K562 (cell line): Measurements from ENCODE around the gene SLC12A3. TPM values are rescaled to one million over a fixed set of nuclear protein-coding genes. Genes with fewer than 3 reads are reported as not detected.

Experiments
- ADNP ChIP-seq: fragments of 200-800 bp; sonication (Bioruptor generic); IDR thresholded peaks from 2 replicates; pipeline ENCODE4 v1.6.1; 2016; ENCODE audit warnings: missing genetic modification characterization, missing compliant biosample characterization
- C11orf30 ChIP-seq: fragments of 450-650 bp; IDR thresholded peaks from 2 replicates; pipeline ENCODE4 v1.6.1; 2016; ENCODE audit warnings: low read depth, mild to moderate bottlenecking
- HDAC1 ChIP-seq, 2 experiments: fragments of 450-650 bp; IDR thresholded peaks; 2 replicates each; pipeline ENCODE4 v1.6.1; 2016 to 2017; ENCODE audit warnings: inconsistent platforms in 1 of 2, mild to moderate bottlenecking in 1 of 2, moderate library complexity in 1 of 2
- MAFK ChIP-seq: IDR thresholded peaks from 2 replicates; pipeline ENCODE4 v1.6.1; 2011; ENCODE audit warnings: low read length, improper control_type of control experiment
- NR2C2 ChIP-seq, 2 experiments: fragments of 200-800 bp in 1 of 2; sonication (Bioruptor generic) in 1 of 2; sonication (generic) in 1 of 2; formaldehyde crosslinking in 1 of 2; IDR thresholded peaks; 2 replicates each; pipeline versions ENCODE4 v1.6.1 to v1.8.0; 2016 to 2022; ENCODE audit warnings: mild to moderate bottlenecking in 1 of 2, missing compliant biosample characterization in 1 of 2, missing genetic modification characterization in 1 of 2, missing genetic modification reagents in 1 of 2
- PBX2 ChIP-seq, 2 experiments: IDR thresholded peaks in 1 of 2; conservative IDR thresholded peaks in 1 of 2; 2 replicates each; pipeline ENCODE4 v1.6.1; 2016; ENCODE audit warnings: low read depth in 2 of 2, mild to moderate bottlenecking in 1 of 2, missing compliant biosample characterization in 1 of 2, missing genetic modification characterization in 1 of 2, moderate library complexity in 1 of 2
- RBM14 ChIP-seq: fragments of 200-400 bp; formaldehyde crosslinking; IDR thresholded peaks from 2 replicates; pipeline ENCODE4 v1.6.1; 2018; ENCODE audit warnings: low read depth, mild to moderate bottlenecking, low read length, moderate library complexity, borderline replicate concordance; ENCODE audit not compliant: insufficient read depth
- ZNF121 ChIP-seq: sonication (generic); formaldehyde crosslinking; conservative IDR thresholded peaks from 2 replicates; pipeline ENCODE4 v1.8.0; 2022; ENCODE audit warnings: missing genetic modification reagents
- ZNF431 ChIP-seq: sonication (generic); formaldehyde crosslinking; IDR thresholded peaks from 2 replicates; pipeline ENCODE4 v1.8.0; 2022; ENCODE audit warnings: mild to moderate bottlenecking, missing genetic modification reagents
- ZNF512 ChIP-seq: IDR thresholded peaks from 2 replicates; pipeline ENCODE4 v1.6.1; 2016; ENCODE audit warnings: missing genetic modification characterization, missing compliant biosample characterization
- ZNF561 ChIP-seq: fragments of 450-650 bp; formaldehyde crosslinking; conservative IDR thresholded peaks from 2 replicates; pipeline ENCODE4 v1.4.0; 2020; ENCODE audit warnings: mild to moderate bottlenecking, moderate library complexity
- ZNF589 ChIP-seq: fragments of 200-800 bp; sonication (Bioruptor generic); IDR thresholded peaks from 2 replicates; pipeline ENCODE4 v1.6.1; 2016; ENCODE audit warnings: low read depth, missing genetic modification characterization, missing compliant biosample characterization
- polyA plus RNA-seq, 8 experiments: library from polyadenylated mRNA; depleted of rRNA in 4 of 8; stranded (reverse) in 5 of 8; unstranded in 3 of 8; fragments of >200 nt; fragmentation: Nextera tagmentation in 2 of 8; fragmentation: Illumina TruSeq in 1 of 8; extraction: Ambion mirVana in 2 of 8; extraction: Trizol in 1 of 8; gene quantifications; 2 replicates each; pipeline versions ENCODE4 v1.2.1 to v1.2.3, GENCODE V29; 2011 to 2014; ENCODE audit warnings: inconsistent platforms in 1 of 8, missing spikeins in 1 of 8
- total RNA-seq, 7 experiments: library from RNA; depleted of rRNA in 6 of 7; stranded (reverse); fragments of >200 nt in 6 of 7; fragmentation: Illumina TruSeq in 2 of 7; extraction: Trizol in 2 of 7; gene quantifications; 2 replicates each; pipeline versions ENCODE4 v1.2.1 to v1.2.3, GENCODE V29; 2011 to 2021; ENCODE audit warnings: low replicate concordance in 1 of 7
- TF ChIP-seq, protein P1 (sequence below): fragments of 450-650 bp; IDR thresholded peaks from 2 replicates; pipeline ENCODE4 v1.6.1; 2016; ENCODE audit warnings: missing biosample characterization, missing genetic modification characterization
- TF ChIP-seq, protein P2 (sequence below): sonication (generic); formaldehyde crosslinking; IDR thresholded peaks from 2 replicates; pipeline ENCODE4 v1.8.0; 2023; ENCODE audit warnings: mild to moderate bottlenecking, missing genetic modification reagents

The SLC12A3 gene
- total and polyA plus RNA-seq, 9 of the 15 experiments (the other 6 are each of a cell fraction or from before 2014, with no cell fraction given): not detected

DNA sequence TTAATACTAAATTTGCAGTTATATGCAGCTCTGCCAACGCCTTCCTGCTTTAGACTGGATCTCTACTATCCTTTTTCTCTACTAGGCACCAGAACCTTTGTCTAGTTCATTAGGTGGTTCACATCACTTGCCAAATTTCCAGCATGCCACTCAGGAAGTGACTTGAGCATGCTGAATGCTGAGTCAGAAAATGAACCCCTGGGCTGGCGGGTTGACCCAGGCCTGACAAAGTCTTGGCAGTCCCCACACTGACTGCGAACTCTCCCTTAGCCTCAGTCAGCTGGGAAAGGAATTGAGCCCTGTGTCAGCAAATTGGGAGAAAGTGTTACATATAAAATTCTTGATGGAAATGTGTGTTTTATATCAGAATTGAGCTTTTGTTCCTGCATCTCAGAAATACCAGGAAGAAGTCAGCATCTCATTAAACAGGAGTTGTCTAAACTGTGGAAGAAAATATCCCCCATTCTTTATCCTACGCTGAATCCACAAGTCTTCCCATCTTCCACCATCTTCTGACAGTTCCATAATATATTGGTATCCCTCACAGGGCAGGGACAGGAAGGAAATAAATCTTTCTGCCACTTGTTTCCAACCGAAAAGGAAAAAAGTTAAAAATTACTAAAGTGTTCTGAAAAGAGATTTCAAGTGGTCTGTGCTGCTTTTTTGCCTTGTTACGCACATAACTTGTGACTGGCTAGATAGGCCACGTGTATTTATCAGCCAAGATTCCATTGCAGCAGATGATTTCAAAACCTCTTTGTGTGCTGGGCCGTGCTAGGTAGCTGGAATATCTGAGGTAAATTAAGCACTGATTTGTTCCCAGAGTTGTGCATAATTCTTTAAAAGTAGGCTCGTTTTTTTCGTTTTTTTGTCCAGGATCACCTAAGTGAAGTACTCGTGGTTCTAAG lies 16.7 kb upstream of the SLC12A3 start (continued):
- TF ChIP-seq PBX2 (CRISPR knock-in tag; IDR thresholded peaks at IDR 0.05; ENCODE audit: low read depth) (no peak), PBX2 (tag; conservative IDR thresholded peaks at IDR 0.05; ENCODE audit: low read depth) (peak; percentile 55), HDAC1 (IDR thresholded peaks at IDR 0.05) (no peak), ADNP (tag) (no peak), ZNF561 (CRISPR knock-in tag) (no peak), NR2C2 (CRISPR knock-in tag; IDR thresholded peaks at IDR 0.05) (no peak), NR2C2 (tag; IDR thresholded peaks at IDR 0.05) (peak; percentile 43; the same call in 1 of the 2 replicates), RBM14 (no peak), C11orf30 (peak; percentile 61), ZNF121 (CRISPR knock-in tag) (no peak), MAFK (peak; percentile 55), ZNF431 (CRISPR knock-in tag) (no peak), ZNF589 (CRISPR knock-in tag) (no peak), ZNF512 (no peak)
- TF ChIP-seq, protein P1, sequence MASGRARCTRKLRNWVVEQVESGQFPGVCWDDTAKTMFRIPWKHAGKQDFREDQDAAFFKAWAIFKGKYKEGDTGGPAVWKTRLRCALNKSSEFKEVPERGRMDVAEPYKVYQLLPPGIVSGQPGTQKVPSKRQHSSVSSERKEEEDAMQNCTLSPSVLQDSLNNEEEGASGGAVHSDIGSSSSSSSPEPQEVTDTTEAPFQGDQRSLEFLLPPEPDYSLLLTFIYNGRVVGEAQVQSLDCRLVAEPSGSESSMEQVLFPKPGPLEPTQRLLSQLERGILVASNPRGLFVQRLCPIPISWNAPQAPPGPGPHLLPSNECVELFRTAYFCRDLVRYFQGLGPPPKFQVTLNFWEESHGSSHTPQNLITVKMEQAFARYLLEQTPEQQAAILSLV (tag): no peak
- TF ChIP-seq, protein P2, sequence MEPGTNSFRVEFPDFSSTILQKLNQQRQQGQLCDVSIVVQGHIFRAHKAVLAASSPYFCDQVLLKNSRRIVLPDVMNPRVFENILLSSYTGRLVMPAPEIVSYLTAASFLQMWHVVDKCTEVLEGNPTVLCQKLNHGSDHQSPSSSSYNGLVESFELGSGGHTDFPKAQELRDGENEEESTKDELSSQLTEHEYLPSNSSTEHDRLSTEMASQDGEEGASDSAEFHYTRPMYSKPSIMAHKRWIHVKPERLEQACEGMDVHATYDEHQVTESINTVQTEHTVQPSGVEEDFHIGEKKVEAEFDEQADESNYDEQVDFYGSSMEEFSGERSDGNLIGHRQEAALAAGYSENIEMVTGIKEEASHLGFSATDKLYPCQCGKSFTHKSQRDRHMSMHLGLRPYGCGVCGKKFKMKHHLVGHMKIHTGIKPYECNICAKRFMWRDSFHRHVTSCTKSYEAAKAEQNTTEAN (CRISPR knock-in tag): no peak
